Upper lobe of left lung (tissue), 6 donors: Measurements from ENCODE around the gene SPTBN1. TPM values are rescaled to one million over a fixed set of nuclear protein-coding genes. Genes with fewer than 3 reads are reported as not detected.
A peak's percentile ranks its signal among the peaks of the same experiment; 100 is the strongest.

Experiments used
- ATAC-seq, 2 donors: fragments of 200-7000 bp; cut with Tn5 transposase; one replicate each; pipeline ENCODE4 v1.9.1; 2022; ENCODE audit warnings: mild to moderate bottlenecking in 2 of 2, moderate library complexity in 2 of 2; ENCODE audit not compliant: low FRiP score in 2 of 2
- DNase-seq, 2 donors: peaks; one replicate each; pipeline ENCODE4 v3.0.0-alpha.2; 2019 to 2020
- H3K27ac ChIP-seq, 4 donors: fragments of 200-600 bp; sonication (generic); one replicate each; pipeline ENCODE4 v1.5.1; 2016 to 2019
- H3K27me3 ChIP-seq, 4 donors: fragments of 200-600 bp; sonication (generic); one replicate each; pipeline ENCODE4 v1.5.1; 2017 to 2019
- H3K36me3 ChIP-seq, 4 donors: fragments of 200-600 bp; sonication (generic); one replicate each; pipeline ENCODE4 v1.5.1; 2016 to 2019
- H3K4me1 ChIP-seq, 4 donors: fragments of 200-600 bp; sonication (generic); one replicate each; pipeline ENCODE4 v1.5.1; 2018 to 2019
- H3K4me3 ChIP-seq, 4 donors: fragments of 200-600 bp; sonication (generic); one replicate each; pipeline ENCODE4 v1.5.1; 2017 to 2019; ENCODE audit warnings: mild to moderate bottlenecking in 2 of 4, moderate library complexity in 1 of 4
- H3K9me3 ChIP-seq, 4 donors: fragments of 200-600 bp; sonication (generic); one replicate each; pipeline ENCODE4 v1.5.1; 2018 to 2019
- CTCF ChIP-seq, 6 experiments: fragments of 450-650 bp in 4 of 6; fragments of 200-600 bp in 2 of 6; sonication (generic) in 2 of 6; IDR thresholded peaks; one replicate each; pipeline ENCODE4 v1.5.1; 2016 to 2019; ENCODE audit warnings: antibody characterized with exemption in 6 of 6
- EP300 ChIP-seq, 4 donors: sonication (generic); formaldehyde crosslinking; IDR thresholded peaks; one replicate each; pipeline ENCODE4 v1.5.1; 2017; ENCODE audit warnings: antibody characterized with exemption in 4 of 4, control low read depth in 2 of 4
- POLR2A ChIP-seq, 4 donors: fragments of 450-650 bp; IDR thresholded peaks; one replicate each; pipeline ENCODE4 v1.5.1; 2016 to 2017; ENCODE audit warnings: antibody characterized with exemption in 4 of 4, mild to moderate bottlenecking in 2 of 4
- POLR2AphosphoS5 ChIP-seq, 2 donors: sonication (generic); formaldehyde crosslinking; IDR thresholded peaks; one replicate each; pipeline ENCODE4 v1.5.1; 2017; ENCODE audit warnings: antibody characterized with exemption in 2 of 2
- WGBS, 2 donors: methylation state at CpG; one replicate each; pipeline ENCODE4 v1.1.5; 2017 to 2018; 5-methylcytosine and 5-hydroxymethylcytosine counted together
- total RNA-seq, 6 donors: library from RNA; depleted of rRNA in 4 of 6; stranded (reverse); fragments of >200 nt in 4 of 6; gene quantifications; one replicate each; pipeline versions ENCODE4 v1.1.0 to v1.2.1, GENCODE V29; 2016 to 2021
- donor health status: DM: no; HTN: no; CAD: no; lungs with moderate emphysema.
- donor health status: DM: no; HTN: yes; CAD: no; lungs with severe emphysema.

Gene SPTBN1
- total RNA-seq, 6 donors from 2014 or later, result 449 to 911 (median 654) TPM

- WGBS, 2 donors, result 8 to 11% methylated on average over 6 of the region's 6 CpGs
- Histone ChIP-seq H3K27me3 (no peaks in the 10 kb centered on the region), H3K36me3 (no peaks in the 10 kb centered on the region), H3K27ac (peak overlapping the region; percentile 34 to 83 (median 60)), H3K9me3 (no peaks in the 10 kb centered on the region), H3K4me1 (peaks cover 78 to 97% (median 89%) of the 10 kb centered on the region in 4 donors), H3K4me3 (no peak overlapping the region)
- no peak for DNase-seq
- ATAC-seq, result no peak
- no peak for TF ChIP-seq POLR2AphosphoS5 (IDR thresholded peaks at IDR 0.05)
- TF ChIP-seq POLR2A (IDR thresholded peaks at IDR 0.05), result no peak
These were observed 123.8 kb downstream of the SPTBN1 start for GRCh38 chr2:54579682-54580620.

GRCh38 chr2:54581326-54582039, 125.4 kb downstream of the SPTBN1 start:
- H3K9me3 ChIP-seq, result no peaks in the 10 kb centered on the region
- no peaks in the 10 kb centered on the region for H3K27me3 ChIP-seq
- no peak for DNase-seq
- WGBS, 2 donors, result 55 to 69% methylated on average over 7 of the region's 7 CpGs
- peak overlapping the region in 2 of 4 donors; percentile 8 to 24 for H3K27ac ChIP-seq
- H3K36me3 ChIP-seq, result no peaks in the 10 kb centered on the region
- no peak for ATAC-seq
- TF ChIP-seq POLR2AphosphoS5 (IDR thresholded peaks at IDR 0.05) (no peak), CTCF (IDR thresholded peaks at IDR 0.05) (no peak), EP300 (IDR thresholded peaks at IDR 0.05) (no peak), POLR2A (IDR thresholded peaks at IDR 0.05) (no peak)
- peaks cover 83 to 97% (median 88%) of the 10 kb centered on the region in 4 donors for H3K4me1 ChIP-seq
- no peak overlapping the region for H3K4me3 ChIP-seq

- no peak for TF ChIP-seq EP300 (IDR thresholded peaks at IDR 0.05)
- no peak for TF ChIP-seq POLR2A (IDR thresholded peaks at IDR 0.05)
- TF ChIP-seq POLR2AphosphoS5 (IDR thresholded peaks at IDR 0.05), result no peak
- no peak for TF ChIP-seq CTCF (IDR thresholded peaks at IDR 0.05)
- Histone ChIP-seq H3K4me1 (peaks cover 80 to 93% (median 83%) of the 10 kb centered on the region in 4 donors), H3K27ac (peak overlapping the region in 2 of 4 donors; percentile 9 to 18)
These were observed 126.9 kb downstream of the SPTBN1 start for GRCh38 chr2:54582987-54583386.

GRCh38 chr2:54584598-54584997, 128.5 kb downstream of the SPTBN1 start:
- no peaks in the 10 kb centered on the region for H3K36me3 ChIP-seq
- no peaks in the 10 kb centered on the region for H3K9me3 ChIP-seq
- H3K4me3 ChIP-seq, result no peak overlapping the region
- DNase-seq (no peak), ATAC-seq (no peak)
- H3K4me1 ChIP-seq, result peaks cover 77 to 93% (median 83%) of the 10 kb centered on the region in 4 donors
- peak overlapping the region in 1 of 4 donors; percentile 58 for H3K27ac ChIP-seq
- H3K27me3 ChIP-seq, result no peaks in the 10 kb centered on the region
- WGBS, 2 donors, result 78 to 91% methylated on average over 1 of the region's 1 CpG
- no peak for TF ChIP-seq CTCF (IDR thresholded peaks at IDR 0.05)

More at GRCh38 chr2:54582987-54583386, 126.9 kb downstream of the SPTBN1 start:
- DNase-seq (no peak), ATAC-seq (no peak)
- 79 to 88% methylated on average over 5 of the region's 5 CpGs for WGBS, 2 donors
- Histone ChIP-seq H3K36me3 (no peaks in the 10 kb centered on the region), H3K9me3 (no peaks in the 10 kb centered on the region), H3K27me3 (no peaks in the 10 kb centered on the region), H3K4me3 (no peak overlapping the region)

- Histone ChIP-seq H3K9me3 (no peaks in the 10 kb centered on the region), H3K27ac (peak overlapping the region in 3 of 4 donors; percentile 43 to 62 (median 55)), H3K27me3 (no peaks in the 10 kb centered on the region), H3K36me3 (no peaks in the 10 kb centered on the region), H3K4me3 (no peak overlapping the region), H3K4me1 (peaks cover 76 to 93% (median 83%) of the 10 kb centered on the region in 4 donors)
- ATAC-seq (peak in 1 of 2 donors; percentile 30), DNase-seq (no peak)
- TF ChIP-seq CTCF (IDR thresholded peaks at IDR 0.05) (no peak), POLR2AphosphoS5 (IDR thresholded peaks at IDR 0.05) (no peak), POLR2A (IDR thresholded peaks at IDR 0.05) (no peak), EP300 (IDR thresholded peaks at IDR 0.05) (no peak)
These were observed 129.1 kb downstream of the SPTBN1 start for GRCh38 chr2:54585136-54585733.
